Stimulated activated CD4-positive, alpha-beta T cell treated with anti-CD3 and anti-CD28 coated beads, Interleukin-1b, Interleukin-23, amount 100 ng/mL, for 24 hours (primary cell): ENCODE data around the gene TECPR2.
"Not testable (repeated sequence)": the region's sequence is repeated elsewhere in the genome, so short reads cannot be mapped to it uniquely, and the experiment has no call there.

Source experiments
- DNase-seq, 4 experiments: peaks; one replicate each; pipeline ENCODE4 v3.0.0-alpha.2; 2020; ENCODE audit warnings: low read depth in 4 of 4, low spot score in 1 of 4

TECPR2 gene

GRCh38 chr14:102330806-102331205, 31.9 kb upstream of the TECPR2 start:
- no peak for DNase-seq

- DNase-seq, result no peak
Observed at GRCh38 chr14:102333390-102333789, 29.4 kb upstream of the TECPR2 start.

- DNase-seq, result no peak
Observed at GRCh38 chr14:102333795-102334705, 28.7 kb upstream of the TECPR2 start.

GRCh38 chr14:102335163-102335562, 27.6 kb upstream of the TECPR2 start:
- no peak for DNase-seq

- no peak for DNase-seq
Observed at GRCh38 chr14:102338724-102339123, 24.0 kb upstream of the TECPR2 start.

- no peak for DNase-seq
Observed at GRCh38 chr14:102341566-102341965, 21.2 kb upstream of the TECPR2 start.

- DNase-seq, result no peak
Observed at GRCh38 chr14:102342238-102342637, 20.5 kb upstream of the TECPR2 start.

- DNase-seq, result no peak
Observed at GRCh38 chr14:102344084-102344483, 18.7 kb upstream of the TECPR2 start.

- no peak for DNase-seq
Observed at GRCh38 chr14:102344485-102344884, 18.3 kb upstream of the TECPR2 start.

GRCh38 chr14:102345232-102345631, 17.5 kb upstream of the TECPR2 start:
- no peak for DNase-seq

- DNase-seq, result no peak
Observed at GRCh38 chr14:102346645-102347044, 16.1 kb upstream of the TECPR2 start.

- no peak for DNase-seq
Observed at GRCh38 chr14:102348376-102348775, 14.4 kb upstream of the TECPR2 start.

GRCh38 chr14:102351023-102351422, 11.7 kb upstream of the TECPR2 start:
- DNase-seq, result no peak

- not testable (repeated sequence) for DNase-seq
Observed at GRCh38 chr14:102351593-102351992, 11.1 kb upstream of the TECPR2 start.

- no peak for DNase-seq
Observed at GRCh38 chr14:102352213-102352612, 10.5 kb upstream of the TECPR2 start.

GRCh38 chr14:102353126-102353619, 9.6 kb upstream of the TECPR2 start:
- no peak for DNase-seq

- no peak for DNase-seq
Observed at GRCh38 chr14:102356280-102356679, 6.5 kb upstream of the TECPR2 start.

GRCh38 chr14:102359341-102359740, 3.4 kb upstream of the TECPR2 start:
- DNase-seq, result no peak

- DNase-seq, result no peak
Observed at GRCh38 chr14:102360388-102360787, 2.4 kb upstream of the TECPR2 start.

- DNase-seq, result peak in 3 of 4 experiments; percentile 21 to 52 (median 47)
Observed at GRCh38 chr14:102362084-102362483, 657 bp upstream of the TECPR2 start.

GRCh38 chr14:102363182-102363943, 622 bp downstream of the TECPR2 start:
- DNase-seq, result peak in 1 of 4 experiments; percentile 29

- no peak for DNase-seq
Observed at GRCh38 chr14:102370305-102370809, 7.6 kb downstream of the TECPR2 start.
